ENCODE results near the gene ZNF497. TPM values are rescaled to one million over a fixed set of nuclear protein-coding genes. Genes with fewer than 3 reads are reported as not detected.

The ZNF497 gene
- total and polyA plus RNA-seq, 10 of the 15 experiments (the other 5 are each of a cell fraction or from before 2014, with no cell fraction given) = 0.09 to 0.82 (median 0.28) TPM

GRCh38 chr19:58351558-58351878 is 11.0 kb downstream of the ZNF497 start (continued):
- TF ChIP-seq CTCF (IDR thresholded peaks at IDR 0.05 in 2 of 3, conservative IDR thresholded peaks at IDR 0.05 in 1 of 3; ENCODE audit: control insufficient read depth in 2 of 3, extremely low read depth in 1 of 3, insufficient read depth in 1 of 3, low read depth in 3 of 3, low read length in 3 of 3) (no peak), MYB (IDR thresholded peaks at IDR 0.05; ENCODE audit: borderline replicate concordance, low read depth, low read length) (no peak), SUZ12 (IDR thresholded peaks at IDR 0.05; ENCODE audit: unreplicated experiment) (no peak), ZNF274 (IDR thresholded peaks at IDR 0.05; ENCODE audit: insufficient read depth, insufficient read length) (no peak), CHD2 (IDR thresholded peaks at IDR 0.05; ENCODE audit: borderline replicate concordance, low read depth, low read length) (no peak), KDM1A (IDR thresholded peaks at IDR 0.05; ENCODE audit: borderline replicate concordance) (no peak), EED (IDR thresholded peaks at IDR 0.05; ENCODE audit: low read depth) (no peak)

- Histone ChIP-seq H3K9me3 (replicated peaks; ENCODE audit: control insufficient read depth, insufficient read depth, low read length) (no peaks in the 10 kb centered on the region; the same call in 2 of the 3 replicates), H3K4me3 (no peak overlapping the region), H3K27ac (ENCODE audit: control insufficient read depth, insufficient read depth) (no peak overlapping the region), H4K20me1 (ENCODE audit: control insufficient read depth, insufficient read depth) (no peaks in the 10 kb centered on the region), H3K4me1 (ENCODE audit: control insufficient read depth, insufficient read depth, low read length) (peaks cover 3% of the 10 kb centered on the region; the same call in 1 of the 2 replicates), H2AFZ (ENCODE audit: control insufficient read depth, low read depth, low read length) (no peak overlapping the region), H3K79me2 (ENCODE audit: control insufficient read depth, insufficient read depth, low read length) (no peaks in the 10 kb centered on the region; the same call in 1 of the 2 replicates), H3K4me2 (ENCODE audit: control insufficient read depth, insufficient read depth) (no peak overlapping the region), H3K9ac (ENCODE audit: control insufficient read depth, insufficient read depth, low read length) (no peak overlapping the region), H3K36me3 (ENCODE audit: control insufficient read depth in 2 of 2, insufficient read depth in 2 of 2, low read length in 1 of 2) (no peaks in the 10 kb centered on the region), H3K27me3 (replicated peaks in 1 of 2; ENCODE audit: control insufficient read depth in 2 of 2, insufficient read depth in 2 of 2, low read length in 1 of 2) (no peaks in the 10 kb centered on the region)
- BruUV-seq (replicated peaks) = no TSS peak
- TF ChIP-seq NRF1 (conservative IDR thresholded peaks at IDR 0.05; ENCODE audit: low read depth, low read length) = no peak
- no peak for TF ChIP-seq EED (IDR thresholded peaks at IDR 0.05; ENCODE audit: low read depth)
- no peak for TF ChIP-seq TCF7 (IDR thresholded peaks at IDR 0.05; ENCODE audit: borderline replicate concordance)
- TF ChIP-seq MYC (IDR thresholded peaks at IDR 0.05; ENCODE audit: insufficient read depth, insufficient read length, insufficient replicate concordance, low read length, severe bottlenecking) = no peak
- TF ChIP-seq FOXM1 (IDR thresholded peaks at IDR 0.05; ENCODE audit: low read depth, low read length) = no peak
- TF ChIP-seq ZBTB33 (IDR thresholded peaks at IDR 0.05) = no peak
- TF ChIP-seq YBX1 (IDR thresholded peaks at IDR 0.05) = no peak
- TF ChIP-seq ZNF24 (IDR thresholded peaks at IDR 0.05) = no peak
- no peak for TF ChIP-seq NFYA (IDR thresholded peaks at IDR 0.05; ENCODE audit: borderline replicate concordance, low read depth, low read length)
- no peak for TF ChIP-seq SUZ12 (IDR thresholded peaks at IDR 0.05; ENCODE audit: unreplicated experiment)
- TF ChIP-seq GATAD2B (conservative IDR thresholded peaks at IDR 0.05; ENCODE audit: low read depth) = no peak
- ChIA-PET CTCF (no interaction called here), SMC1A (ENCODE audit: uncharacterized antibody, unreplicated experiment) (no interaction called here), RAD21 (ENCODE audit: unreplicated experiment) (no interaction called here), POLR2A (interaction anchor here (1.6 kb wide), 1 partner anchor 12 kb away, joined by 9 read pairs; the partner anchor contains the start of gene ZNF497)
- DNase-seq (ENCODE audit: low read depth, low spot score) (no peak), FAIRE-seq (no peak), ATAC-seq (no peak)
- WGBS (ENCODE audit: insufficient coverage, insufficient replicate concordance, low lambda C conversion rate, missing lambda C conversion rate) = 86% methylated on average over 34 of the region's 34 CpGs
- in situ Hi-C loops (cut with MboI) = no loop called here
- intact Hi-C loops (cut with micrococcal nuclease; ENCODE audit: unreplicated experiment) = no loop called here
These were observed 11.5 kb downstream of the ZNF497 start for GRCh38 chr19:58350871-58351557.

Data from GM12878 (cell line).